Activated CD4-positive, alpha-beta T cell treated with anti-CD3 and anti-CD28 coated beads, Interleukin-2, amount 50 U/mL, for 4 hours (primary cell): ENCODE measurements around the gene NLGN1.

Experiments used
- DNase-seq, 2 experiments: peaks; one replicate each; pipeline ENCODE4 v3.0.0-alpha.2; 2020

Gene NLGN1

GRCh38 chr3:173780067-173780466 lies 382.5 kb downstream of the NLGN1 start:
- no peak for DNase-seq

- no peak for DNase-seq
Observed at GRCh38 chr3:173785004-173785403, 387.5 kb downstream of the NLGN1 start.

- DNase-seq, result no peak
Observed at GRCh38 chr3:173789530-173790162, 392.1 kb downstream of the NLGN1 start.

DNA sequence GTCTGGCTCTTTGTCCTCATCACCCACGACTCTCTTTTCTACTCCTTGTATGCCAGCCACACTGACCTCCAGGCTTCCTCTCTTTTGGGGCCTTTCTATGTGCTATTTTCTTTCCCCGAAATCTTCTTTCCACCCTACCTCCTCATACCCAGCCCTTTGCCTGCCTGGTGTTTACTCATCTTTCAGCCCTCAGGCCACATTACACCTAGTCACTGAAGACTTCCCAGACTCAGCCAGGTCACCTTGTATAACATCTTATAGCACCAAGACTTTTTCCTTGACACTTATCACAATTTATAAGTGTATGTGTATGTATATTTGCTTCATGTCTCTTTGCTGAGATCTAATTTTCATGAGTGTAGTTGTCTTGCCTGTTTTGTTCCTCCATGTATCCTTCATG lies 396.4 kb downstream of the NLGN1 start:
- no peak for DNase-seq

DNA sequence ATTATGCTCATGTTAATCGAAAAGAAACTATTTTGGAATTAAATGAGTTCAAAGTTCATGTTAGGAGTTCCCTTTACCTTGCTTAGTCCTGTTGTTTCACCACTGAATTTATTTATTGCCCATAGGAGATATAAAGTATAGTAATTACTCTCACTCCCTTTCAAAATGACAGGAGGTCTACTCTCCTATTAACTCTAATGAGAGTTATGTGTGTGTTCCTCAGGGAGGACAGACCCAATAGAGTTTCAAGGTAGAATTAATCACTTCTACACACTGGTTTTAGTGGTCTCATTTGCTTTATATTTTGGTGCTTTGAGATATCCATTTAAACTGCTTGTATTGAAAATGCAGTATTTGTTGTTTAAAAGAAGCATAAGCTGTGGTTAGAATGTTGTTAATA lies 398.9 kb downstream of the NLGN1 start:
- no peak for DNase-seq

- DNase-seq, result no peak
Observed at GRCh38 chr3:173796890-173797289, 399.3 kb downstream of the NLGN1 start.

- DNase-seq, result no peak
Observed at GRCh38 chr3:173799060-173799816, 401.7 kb downstream of the NLGN1 start.

DNA sequence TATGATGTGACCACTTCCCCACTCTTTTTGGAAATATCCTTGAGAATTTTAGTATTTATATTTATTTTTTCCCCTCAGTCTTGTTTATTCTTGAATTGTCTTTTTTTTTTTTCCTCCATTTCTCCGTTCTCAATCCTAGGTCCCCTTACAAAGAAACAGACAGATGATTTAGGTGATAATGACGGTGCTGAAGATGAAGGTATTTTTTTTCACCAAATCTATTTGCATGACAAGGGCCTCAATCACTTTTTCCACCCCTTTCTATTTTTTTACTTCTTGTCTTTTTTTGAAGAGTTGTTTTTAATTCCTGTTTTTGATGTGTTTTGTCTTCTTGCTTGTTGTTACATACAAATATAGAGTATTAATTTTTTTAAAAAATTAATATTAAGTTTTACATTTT lies 402.6 kb downstream of the NLGN1 start:
- DNase-seq, result no peak

DNA sequence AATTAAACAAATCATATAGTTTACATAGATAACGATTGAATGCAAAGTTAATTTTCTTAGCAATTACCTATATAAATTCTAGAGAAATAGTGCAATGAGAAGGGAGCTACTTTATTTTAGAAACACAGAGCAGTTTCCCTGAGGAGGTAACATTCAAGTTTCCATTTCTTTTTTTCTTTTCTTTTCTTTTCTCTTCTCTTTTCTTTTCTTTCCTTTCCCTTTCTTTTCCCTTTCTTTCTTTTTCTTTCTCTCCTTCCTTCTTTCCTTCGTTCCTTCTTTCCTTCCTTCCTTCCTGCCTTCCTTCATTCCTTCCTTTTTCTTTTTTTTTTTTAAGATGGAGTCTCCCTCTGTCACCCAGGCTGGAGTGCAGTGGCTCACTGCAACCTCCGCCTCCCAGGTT lies 417.3 kb downstream of the NLGN1 start:
- DNase-seq, result no peak

GRCh38 chr3:173819368-173819767 lies 421.8 kb downstream of the NLGN1 start:
- no peak for DNase-seq

DNA sequence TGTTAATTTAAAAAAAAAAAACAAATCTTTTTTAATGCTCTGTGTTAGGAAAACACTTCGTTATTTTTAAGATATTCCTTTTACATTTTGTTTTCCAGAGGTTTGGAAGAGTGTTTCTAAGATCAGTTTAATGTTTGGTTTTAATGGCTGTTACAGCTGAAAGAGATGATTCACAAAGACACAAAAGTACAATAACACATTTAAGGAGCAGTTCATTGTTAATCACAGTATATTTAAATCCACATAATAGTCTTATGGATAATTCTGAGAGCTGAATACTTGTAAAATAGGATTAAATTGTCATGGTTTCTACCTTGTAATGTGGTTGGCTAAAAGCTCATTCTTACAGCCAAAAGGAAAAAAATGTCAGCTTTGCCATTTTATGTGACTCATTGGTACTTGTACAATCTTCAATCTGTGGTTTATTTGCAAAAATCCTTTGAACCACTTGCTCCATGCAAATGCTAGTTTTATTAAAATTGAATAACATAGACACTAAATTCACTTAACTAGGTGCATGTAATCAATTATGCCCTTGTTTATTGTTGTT lies 426.4 kb downstream of the NLGN1 start:
- no peak for DNase-seq

- no peak for DNase-seq
Observed at GRCh38 chr3:173825730-173826129, 428.2 kb downstream of the NLGN1 start.

- no peak for DNase-seq
Observed at GRCh38 chr3:173826416-173826815, 428.9 kb downstream of the NLGN1 start.

DNA sequence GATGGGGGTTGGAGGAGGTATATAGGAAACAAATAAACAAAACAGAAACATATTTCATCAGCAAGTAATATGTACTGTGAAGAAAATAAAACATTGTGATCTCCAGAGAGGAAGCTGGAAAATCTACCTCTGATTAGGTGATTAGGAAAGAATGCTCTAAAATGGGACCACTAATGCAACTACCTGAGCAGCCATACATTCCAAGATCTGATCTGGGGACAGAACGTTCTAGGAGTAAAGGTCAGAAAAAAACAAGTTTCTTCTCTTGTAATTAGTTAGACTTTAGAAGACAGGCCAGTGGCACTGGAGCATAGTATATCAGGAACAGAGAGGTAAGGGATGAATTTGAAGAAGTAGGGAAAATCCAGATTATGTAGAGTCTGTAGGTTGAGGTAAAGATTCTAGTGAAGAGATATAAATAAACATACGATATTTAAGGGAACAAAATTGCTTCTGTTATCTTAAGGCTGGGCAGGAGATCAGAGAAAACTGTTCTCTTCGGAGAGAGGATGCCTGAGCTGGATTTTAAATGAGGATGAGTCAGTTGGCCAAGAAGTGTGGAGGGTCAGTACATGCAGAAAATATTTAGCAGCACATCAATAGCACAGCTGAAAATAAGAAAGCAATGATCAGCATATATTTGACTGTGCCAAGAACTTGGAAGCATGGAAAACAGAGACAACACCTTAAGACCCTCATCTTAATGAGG lies 429.5 kb downstream of the NLGN1 start:
- DNase-seq, result no peak

DNA sequence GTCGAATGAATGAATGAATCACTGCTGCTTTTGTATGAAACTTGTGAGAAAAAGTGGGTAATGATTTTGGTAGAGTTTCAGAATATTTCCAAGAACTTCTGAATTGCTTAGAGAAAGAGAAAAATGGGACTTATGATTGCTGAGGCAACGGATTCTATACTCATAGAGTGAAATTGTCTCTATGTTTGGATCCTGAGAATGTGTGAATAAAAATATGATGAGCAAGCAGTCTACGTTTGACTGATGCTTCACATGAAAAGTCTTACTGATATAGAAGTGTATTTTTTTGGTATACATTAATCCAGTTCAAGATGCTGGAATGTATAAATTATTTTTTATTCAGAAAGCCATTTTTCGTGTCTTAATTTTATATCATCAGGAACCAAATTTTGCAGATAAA lies 441.1 kb downstream of the NLGN1 start:
- no peak for DNase-seq

DNA sequence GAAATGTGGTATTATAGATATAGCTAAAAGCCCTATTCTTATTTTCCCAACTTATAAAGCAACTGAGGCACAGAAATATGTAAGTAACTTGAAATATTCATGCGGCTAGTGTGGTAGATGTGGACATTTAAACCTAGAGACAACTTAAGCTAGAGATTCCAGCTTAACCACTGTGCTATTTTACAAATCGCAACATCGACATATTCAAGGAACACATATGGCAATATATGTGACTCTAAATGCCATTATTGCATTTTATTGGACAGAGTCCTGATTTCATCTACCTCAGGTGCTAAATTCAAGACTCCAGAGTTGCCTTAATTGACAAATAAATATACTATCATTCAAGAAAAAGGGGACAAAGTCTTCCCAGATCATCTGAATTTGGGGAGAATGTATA lies 442.3 kb downstream of the NLGN1 start:
- DNase-seq, result no peak

DNA sequence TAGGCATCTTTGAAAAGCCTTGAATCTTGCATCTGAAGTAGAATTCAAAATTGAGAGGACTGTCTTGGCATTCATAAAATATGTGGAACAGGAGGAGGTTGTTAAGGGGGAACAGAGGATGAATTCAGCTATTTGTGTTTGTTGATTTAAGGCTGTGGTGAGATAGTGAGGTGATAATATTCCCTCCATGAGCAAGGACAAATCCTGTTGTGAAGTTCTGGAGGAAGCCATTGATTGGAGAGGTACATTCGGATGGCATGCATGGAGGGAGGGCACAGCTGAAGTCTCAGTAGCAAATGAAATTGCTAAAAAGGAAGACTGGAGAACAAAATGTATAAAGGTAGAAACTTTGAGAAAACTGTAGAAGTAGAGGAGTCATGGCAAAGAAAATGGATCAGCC lies 443.8 kb downstream of the NLGN1 start:
- no peak for DNase-seq

GRCh38 chr3:173843060-173843459 lies 445.5 kb downstream of the NLGN1 start:
- DNase-seq, result no peak

DNA sequence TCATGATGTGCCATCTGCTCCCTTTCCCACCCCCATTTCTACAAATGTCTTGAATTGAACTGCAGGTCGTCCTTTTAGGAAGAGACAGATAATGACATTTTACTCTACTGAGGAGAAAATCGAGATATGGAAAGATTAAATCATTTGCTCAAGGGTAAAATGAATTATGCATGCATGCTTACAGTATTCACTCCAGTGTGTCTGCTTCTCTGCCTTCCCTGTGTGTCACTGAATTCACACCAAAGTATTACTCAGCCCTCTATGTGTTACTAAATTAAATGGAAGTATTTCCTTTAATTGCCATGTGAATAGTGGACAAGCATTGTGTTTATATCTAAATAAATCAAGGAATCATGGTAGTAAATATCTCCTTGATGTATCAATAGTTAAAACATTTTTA lies 449.0 kb downstream of the NLGN1 start:
- no peak for DNase-seq

GRCh38 chr3:173849489-173849888 lies 451.9 kb downstream of the NLGN1 start:
- DNase-seq, result no peak

GRCh38 chr3:173857154-173857553 lies 459.6 kb downstream of the NLGN1 start:
- DNase-seq, result no peak

DNA sequence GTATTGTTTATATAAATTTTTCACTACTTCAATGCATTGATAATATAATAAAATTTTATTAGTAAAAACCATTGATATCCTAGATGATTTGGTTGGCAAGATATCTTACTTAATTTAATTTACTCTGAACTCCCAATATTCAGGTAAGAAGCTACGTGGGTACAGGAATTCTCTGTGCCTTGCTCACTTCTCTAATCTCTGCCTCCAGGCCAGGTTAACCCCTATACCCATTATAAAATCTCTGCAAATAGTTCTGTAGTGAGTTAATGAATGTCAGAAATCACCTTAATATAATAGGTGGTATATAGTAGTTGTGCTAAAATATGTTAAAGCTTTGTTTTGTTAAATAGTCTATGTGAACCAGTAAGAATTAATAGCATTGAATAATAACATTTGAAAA lies 465.2 kb downstream of the NLGN1 start:
- DNase-seq, result no peak

DNA sequence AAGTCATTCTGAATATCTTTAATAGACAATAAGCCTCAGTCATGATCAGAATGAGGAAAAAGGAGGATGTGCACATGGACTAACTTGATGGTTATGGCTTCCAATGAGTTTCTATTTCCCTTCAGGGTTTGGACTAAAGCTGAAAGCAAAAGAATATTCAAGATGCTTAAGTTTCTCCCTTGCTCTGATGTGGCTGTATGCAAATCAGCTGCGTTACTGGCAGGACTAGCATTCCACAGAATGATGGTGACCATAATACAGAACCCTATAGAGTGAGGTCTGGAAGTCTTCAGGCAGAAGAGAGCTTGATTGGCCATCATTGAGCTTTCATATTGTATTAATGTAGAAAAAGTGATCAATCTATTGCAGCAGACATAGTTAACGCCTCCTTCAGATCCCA lies 466.0 kb downstream of the NLGN1 start:
- no peak for DNase-seq
